Mesendoderm (in vitro differentiated cells): ENCODE measurements around the gene CCDC197.

Experiments
- DNase-seq: peaks from one replicate; pipeline ENCODE4 v3.0.0; 2013
- H2AK5ac ChIP-seq: 2 replicates; pipeline ENCODE4 v1.6.1; 2013; ENCODE audit warnings: low read length, inconsistent platforms
- H2BK120ac ChIP-seq: 2 replicates; pipeline ENCODE4 v1.6.1; 2013; ENCODE audit warnings: low read depth, mild to moderate bottlenecking, low read length, moderate library complexity, mixed read lengths
- H2BK15ac ChIP-seq: replicated peaks from 2 replicates; pipeline ENCODE4 v1.6.1; 2013; ENCODE audit warnings: low read depth, mild to moderate bottlenecking, moderate library complexity
- H2BK5ac ChIP-seq: 2 replicates; pipeline ENCODE4 v1.6.1; 2013; ENCODE audit warnings: low read length, inconsistent platforms
- H3K18ac ChIP-seq: 2 replicates; pipeline ENCODE4 v1.6.1; 2013; ENCODE audit warnings: mild to moderate bottlenecking, low read length, mixed read lengths
- H3K23ac ChIP-seq: one replicate; pipeline ENCODE4 v1.6.1; 2013; ENCODE audit warnings: low read length
- H3K27ac ChIP-seq: 2 replicates; pipeline ENCODE4 v1.5.1; 2013; ENCODE audit warnings: low read depth, mild to moderate bottlenecking, inconsistent platforms, low read length, moderate library complexity
- H3K27me3 ChIP-seq: 2 replicates; pipeline ENCODE4 v1.6.1; 2013; ENCODE audit warnings: low read length, control low read depth, mild to moderate bottlenecking, inconsistent platforms; ENCODE audit not compliant: insufficient read depth, poor library complexity
- H3K36me3 ChIP-seq: 2 replicates; pipeline ENCODE4 v1.6.1; 2013; ENCODE audit warnings: low read length, inconsistent platforms; ENCODE audit not compliant: control insufficient read depth, insufficient read depth
- H3K4ac ChIP-seq: one replicate; pipeline ENCODE4 v1.6.1; 2013; ENCODE audit warnings: low read depth, mild to moderate bottlenecking, low read length, moderate library complexity
- H3K4me1 ChIP-seq: 2 replicates; pipeline ENCODE4 v1.6.1; 2013; ENCODE audit warnings: low read depth, low read length, inconsistent platforms; ENCODE audit not compliant: control insufficient read depth
- H3K4me2 ChIP-seq: 2 replicates; pipeline ENCODE4 v1.6.1; 2013; ENCODE audit warnings: low read length
- H3K4me3 ChIP-seq: 2 replicates; pipeline ENCODE4 v1.5.1; 2013; ENCODE audit warnings: mild to moderate bottlenecking, low read length
- H3K56ac ChIP-seq: one replicate; pipeline ENCODE4 v1.6.1; 2013; ENCODE audit warnings: low read length
- H3K79me1 ChIP-seq: 2 replicates; pipeline ENCODE4 v1.6.1; 2013; ENCODE audit warnings: low read length, inconsistent platforms
- H3K79me2 ChIP-seq: 2 replicates; pipeline ENCODE4 v1.6.1; 2013; ENCODE audit warnings: mild to moderate bottlenecking, low read length; ENCODE audit not compliant: control insufficient read depth, insufficient read depth
- H3K9ac ChIP-seq: 2 replicates; pipeline ENCODE4 v1.6.1; 2013; ENCODE audit warnings: low read length, inconsistent platforms
- H4K5ac ChIP-seq: one replicate; pipeline ENCODE4 v1.6.1; 2013; ENCODE audit warnings: low read length
- H4K8ac ChIP-seq: one replicate; pipeline ENCODE4 v1.6.1; 2013; ENCODE audit warnings: low read depth, mild to moderate bottlenecking, control low read depth, low read length, moderate library complexity
- WGBS: extraction: QIAGEN DNeasy Blood & Tissue Kit; methylation state at CpG from one replicate; pipeline ENCODE4 v1.1.7; 2013; ENCODE audit warnings: low lambda C conversion rate, missing lambda C conversion rate; ENCODE audit not compliant: insufficient coverage; ENCODE audit errors: extremely low coverage; 5-methylcytosine and 5-hydroxymethylcytosine counted together

The CCDC197 gene

DNA sequence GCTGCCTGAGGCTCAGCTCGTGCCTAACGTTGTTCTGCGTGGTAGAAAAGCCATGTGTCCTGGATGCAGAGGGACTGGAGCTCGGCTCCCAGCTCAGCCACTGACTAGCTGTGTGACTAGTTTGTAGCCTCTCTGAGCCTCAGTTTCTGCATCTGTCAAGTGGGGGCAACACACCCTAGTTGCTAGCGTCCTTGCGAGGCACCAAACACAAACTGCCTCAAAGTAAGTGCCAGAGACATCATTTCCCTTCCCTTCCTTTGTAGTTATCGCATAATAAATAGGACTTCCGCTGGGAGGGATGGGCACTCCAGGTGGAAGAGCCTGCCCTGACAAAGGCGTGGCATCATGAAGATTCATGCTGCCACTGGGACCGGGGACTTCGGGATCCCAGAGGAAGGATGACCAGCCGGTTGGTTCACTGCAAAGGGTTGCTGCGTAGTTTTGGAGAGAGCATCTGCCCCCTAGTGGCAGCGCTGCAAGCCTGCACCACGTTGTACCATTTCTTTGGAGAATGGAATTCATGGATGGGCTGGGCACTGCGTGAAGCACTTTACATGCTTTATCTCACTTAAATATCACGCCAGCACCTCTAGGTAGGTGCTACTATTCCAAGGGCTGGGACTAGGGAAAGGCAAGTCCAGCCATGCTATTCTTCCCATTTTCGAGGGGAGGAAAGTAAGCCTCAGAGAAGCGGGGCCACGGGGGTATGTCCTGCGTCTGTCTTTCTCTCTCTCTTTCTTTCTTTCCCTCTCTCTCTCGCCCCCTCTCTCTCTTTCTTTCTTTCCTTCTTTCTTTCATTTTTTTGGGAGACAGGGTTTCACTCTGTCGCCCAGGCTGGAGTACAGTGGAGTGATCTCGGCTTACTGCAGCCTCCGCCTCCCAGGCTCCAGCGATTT lies 4.6 kb downstream of the CCDC197 start:
- H3K4me1 ChIP-seq: no peaks in the 10 kb centered on the region
- no peak overlapping the region for H2BK120ac ChIP-seq
- no peak overlapping the region for H3K4ac ChIP-seq
- H3K79me2 ChIP-seq: no peaks in the 10 kb centered on the region
- no peak overlapping the region for H3K4me2 ChIP-seq
- no peaks in the 10 kb centered on the region for H3K36me3 ChIP-seq
- H3K23ac ChIP-seq: no peak overlapping the region
- H4K5ac ChIP-seq: no peak overlapping the region
- no peak overlapping the region for H2BK5ac ChIP-seq
- H3K27ac ChIP-seq: no peak overlapping the region
- H2AK5ac ChIP-seq: no peak overlapping the region
- no peaks in the 10 kb centered on the region for H3K79me1 ChIP-seq
- no peak overlapping the region for H3K9ac ChIP-seq
- H2BK15ac ChIP-seq: no peak overlapping the region
- H3K18ac ChIP-seq: no peak overlapping the region
- no peak overlapping the region for H4K8ac ChIP-seq
- no peak overlapping the region for H3K4me3 ChIP-seq
- no peaks in the 10 kb centered on the region for H3K27me3 ChIP-seq
- no CpG with 5 or more reads among the region's 26 CpGs for WGBS
- H3K56ac ChIP-seq: no peak overlapping the region
- DNase-seq: peak; percentile 87

GRCh38 chr14:94003397-94003796 lies 6.3 kb downstream of the CCDC197 start:
- Histone ChIP-seq H2BK5ac (no peak overlapping the region), H3K27me3 (no peaks in the 10 kb centered on the region), H3K27ac (no peak overlapping the region), H3K36me3 (no peaks in the 10 kb centered on the region), H3K9ac (no peak overlapping the region), H3K23ac (no peak overlapping the region), H2AK5ac (no peak overlapping the region), H3K4ac (no peak overlapping the region), H3K79me2 (no peaks in the 10 kb centered on the region), H4K8ac (no peak overlapping the region), H2BK15ac (no peak overlapping the region), H3K18ac (no peak overlapping the region), H3K4me1 (no peaks in the 10 kb centered on the region), H3K4me3 (no peak overlapping the region), H3K4me2 (no peak overlapping the region), H3K79me1 (no peaks in the 10 kb centered on the region), H2BK120ac (no peak overlapping the region), H3K56ac (no peak overlapping the region), H4K5ac (no peak overlapping the region)
- WGBS: no CpG with 5 or more reads among the region's 4 CpGs
- DNase-seq: no peak

GRCh38 chr14:94004015-94004414 lies 6.9 kb downstream of the CCDC197 start:
- no peak overlapping the region for H2BK120ac ChIP-seq
- H3K27me3 ChIP-seq: no peaks in the 10 kb centered on the region
- H3K23ac ChIP-seq: no peak overlapping the region
- no peak overlapping the region for H3K4ac ChIP-seq
- no peak overlapping the region for H4K5ac ChIP-seq
- H3K79me2 ChIP-seq: no peaks in the 10 kb centered on the region
- no peak overlapping the region for H2BK15ac ChIP-seq
- no peak overlapping the region for H3K4me3 ChIP-seq
- H3K79me1 ChIP-seq: no peaks in the 10 kb centered on the region
- H3K18ac ChIP-seq: no peak overlapping the region
- H3K9ac ChIP-seq: no peak overlapping the region
- no peak for DNase-seq
- H4K8ac ChIP-seq: no peak overlapping the region
- H3K4me1 ChIP-seq: no peaks in the 10 kb centered on the region
- H3K27ac ChIP-seq: no peak overlapping the region
- no peaks in the 10 kb centered on the region for H3K36me3 ChIP-seq
- no peak overlapping the region for H3K56ac ChIP-seq
- no peak overlapping the region for H2BK5ac ChIP-seq
- H3K4me2 ChIP-seq: no peak overlapping the region
- H2AK5ac ChIP-seq: no peak overlapping the region
- WGBS: no CpG with 5 or more reads among the region's 8 CpGs

- no peak overlapping the region for H3K9ac ChIP-seq
- H3K27me3 ChIP-seq: no peaks in the 10 kb centered on the region
- no peak overlapping the region for H3K27ac ChIP-seq
- H2AK5ac ChIP-seq: no peak overlapping the region
- no peak overlapping the region for H3K23ac ChIP-seq
- H3K4me3 ChIP-seq: no peak overlapping the region
- H3K79me1 ChIP-seq: no peaks in the 10 kb centered on the region
- H3K36me3 ChIP-seq: no peaks in the 10 kb centered on the region
- no CpG with 5 or more reads among the region's 14 CpGs for WGBS
- H3K18ac ChIP-seq: no peak overlapping the region
- no peak overlapping the region for H3K4me2 ChIP-seq
- no peaks in the 10 kb centered on the region for H3K79me2 ChIP-seq
- DNase-seq: peak; percentile 31
- no peak overlapping the region for H4K5ac ChIP-seq
- H2BK5ac ChIP-seq: no peak overlapping the region
- no peak overlapping the region for H4K8ac ChIP-seq
- H2BK120ac ChIP-seq: no peak overlapping the region
- no peak overlapping the region for H3K4ac ChIP-seq
- H3K4me1 ChIP-seq: no peaks in the 10 kb centered on the region
- H3K56ac ChIP-seq: no peak overlapping the region
- H2BK15ac ChIP-seq: no peak overlapping the region
These were observed 8.4 kb downstream of the CCDC197 start for GRCh38 chr14:94005324-94006073.

DNA sequence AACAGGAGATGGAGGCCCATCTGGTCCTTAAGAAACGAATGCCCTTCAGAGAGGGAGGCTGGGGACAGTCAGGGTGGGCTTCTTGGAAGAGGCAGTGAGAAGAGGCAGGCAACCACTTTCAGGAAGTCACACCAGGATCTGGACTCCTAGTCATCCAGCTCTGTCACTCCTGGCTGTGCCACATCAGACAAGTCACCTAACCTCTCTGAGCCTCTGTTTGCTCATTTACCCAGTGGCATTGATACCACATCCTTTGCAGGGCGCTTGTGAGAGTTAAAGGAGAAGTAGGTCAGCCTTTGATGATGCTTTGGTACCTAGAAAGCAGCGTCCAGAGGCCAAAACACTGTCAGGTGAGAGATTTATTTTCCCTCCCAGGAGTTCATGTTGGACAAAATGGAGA lies 11.1 kb downstream of the CCDC197 start:
- Histone ChIP-seq H2BK5ac (no peak overlapping the region), H4K5ac (no peak overlapping the region), H3K79me1 (no peaks in the 10 kb centered on the region), H3K4me1 (no peaks in the 10 kb centered on the region), H2BK15ac (no peak overlapping the region), H3K23ac (no peak overlapping the region), H2AK5ac (no peak overlapping the region), H3K18ac (no peak overlapping the region), H3K4me2 (no peak overlapping the region), H3K4me3 (no peak overlapping the region), H4K8ac (no peak overlapping the region), H3K79me2 (no peaks in the 10 kb centered on the region), H3K27ac (no peak overlapping the region), H3K27me3 (no peaks in the 10 kb centered on the region), H3K4ac (no peak overlapping the region), H3K9ac (no peak overlapping the region), H3K36me3 (no peaks in the 10 kb centered on the region), H2BK120ac (no peak overlapping the region), H3K56ac (no peak overlapping the region)
- DNase-seq: no peak
- WGBS: no CpG with 5 or more reads among the region's 3 CpGs
